WTC11 (cell line): ENCODE data around the gene RAB40B. TPM values are rescaled to one million over a fixed set of nuclear protein-coding genes. Genes with fewer than 3 reads are reported as not detected.

ENCODE experiments used
- ATAC-seq: fragments of 200-7000 bp; cut with Tn5 transposase; 2 replicates; pipeline ENCODE4 v1.10.0; 2021; ENCODE audit warnings: mild to moderate bottlenecking, moderate library complexity
- CTCF ChIA-PET: fragments of 300-600 bp; sonication (Branson Sonifier 250); formaldehyde crosslinking; loops from one replicate; lab custom pipeline; 2021; ENCODE audit warnings: antibody characterized with exemption; lab: Charles Lee
- POLR2A ChIA-PET: fragments of 350-600 bp; sonication (Branson Sonifier 250); formaldehyde crosslinking; loops from one replicate; lab custom pipeline; 2021; ENCODE audit warnings: antibody characterized with exemption; lab: Charles Lee
- DNase-seq: peaks from one replicate; pipeline ENCODE4 v3.0.0; 2021; ENCODE audit warnings: low spot score
- H3K27ac Mint-ChIP-seq: 2 replicates; pipeline ENCODE4 v1.8.0; 2021; ENCODE audit warnings: mixed read lengths
- H3K27me3 Mint-ChIP-seq: 2 replicates; pipeline ENCODE4 v1.8.0; 2021; ENCODE audit warnings: low read depth, mild to moderate bottlenecking, moderate library complexity, mixed read lengths
- H3K36me3 Mint-ChIP-seq: 2 replicates; pipeline ENCODE4 v1.8.0; 2021; ENCODE audit warnings: mixed read lengths
- H3K4me1 Mint-ChIP-seq: 2 replicates; pipeline ENCODE4 v1.8.0; 2022; ENCODE audit warnings: mixed read lengths
- H3K4me3 Mint-ChIP-seq: 2 replicates; pipeline ENCODE4 v1.8.0; 2021; ENCODE audit warnings: mild to moderate bottlenecking, moderate library complexity, mixed read lengths
- H3K9me3 Mint-ChIP-seq: 2 replicates; pipeline ENCODE4 v1.8.0; 2021; ENCODE audit warnings: mixed read lengths
- AFF4 ChIP-seq: sonication (generic); formaldehyde crosslinking; IDR thresholded peaks from 2 replicates; pipeline ENCODE4 v1.8.1; 2023; ENCODE audit warnings: mild to moderate bottlenecking, missing genetic modification reagents, borderline replicate concordance
- AR ChIP-seq: fragments of 250-450 bp; sonication (Bioruptor Pico); IDR thresholded peaks from 2 replicates; pipeline ENCODE4 v1.9.0; 2021; ENCODE audit warnings: mild to moderate bottlenecking
- ATF6 ChIP-seq: sonication (generic); formaldehyde crosslinking; IDR thresholded peaks from 2 replicates; pipeline ENCODE4 v1.8.1; 2023; ENCODE audit warnings: mild to moderate bottlenecking, missing genetic modification reagents
- CREM ChIP-seq: sonication (generic); formaldehyde crosslinking; IDR thresholded peaks from 2 replicates; pipeline ENCODE4 v1.8.1; 2022; ENCODE audit warnings: mild to moderate bottlenecking, missing genetic modification reagents, moderate library complexity
- CTCF ChIP-seq: fragments of 200-600 bp; IDR thresholded peaks from 2 replicates; pipeline ENCODE4 v1.8.0; 2022; ENCODE audit warnings: antibody characterized with exemption
- ESRRA ChIP-seq: sonication (generic); formaldehyde crosslinking; IDR thresholded peaks from 2 replicates; pipeline ENCODE4 v1.8.1; 2022; ENCODE audit warnings: mild to moderate bottlenecking, missing genetic modification reagents, borderline replicate concordance
- ETV6 ChIP-seq: sonication (generic); formaldehyde crosslinking; IDR thresholded peaks from 2 replicates; pipeline ENCODE4 v1.8.1; 2022; ENCODE audit warnings: mild to moderate bottlenecking, missing genetic modification reagents
- FOXK1 ChIP-seq: sonication (generic); formaldehyde crosslinking; IDR thresholded peaks from 2 replicates; pipeline ENCODE4 v1.8.0; 2022; ENCODE audit warnings: mild to moderate bottlenecking, moderate library complexity, missing genetic modification reagents
- GABPB1 ChIP-seq: sonication (generic); formaldehyde crosslinking; IDR thresholded peaks from 2 replicates; pipeline ENCODE4 v1.8.1; 2023; ENCODE audit warnings: mild to moderate bottlenecking, missing genetic modification reagents
- GRHL2 ChIP-seq: fragments of 250-450 bp; sonication (Bioruptor Pico); IDR thresholded peaks from 2 replicates; pipeline ENCODE4 v1.8.0; 2022; ENCODE audit warnings: mild to moderate bottlenecking, moderate library complexity; ENCODE audit not compliant: insufficient replicate concordance, severe bottlenecking
- IRF2 ChIP-seq: sonication (generic); formaldehyde crosslinking; IDR thresholded peaks from 2 replicates; pipeline ENCODE4 v1.8.0; 2022; ENCODE audit warnings: low read depth, missing genetic modification reagents, borderline replicate concordance
- JAZF1 ChIP-seq: fragments of 250-450 bp; sonication (Bioruptor Pico); IDR thresholded peaks from 2 replicates; pipeline ENCODE4 v1.9.0; 2021; ENCODE audit warnings: moderate library complexity, mild to moderate bottlenecking, inconsistent platforms
- JUN ChIP-seq: sonication (generic); formaldehyde crosslinking; IDR thresholded peaks from 2 replicates; pipeline ENCODE4 v1.8.0; 2023; ENCODE audit warnings: mild to moderate bottlenecking, missing genetic modification reagents
- MXD4 ChIP-seq: fragments of 250-450 bp; sonication (Bioruptor Pico); IDR thresholded peaks from 2 replicates; pipeline ENCODE4 v1.8.0; 2021; ENCODE audit warnings: mild to moderate bottlenecking, moderate library complexity, borderline replicate concordance
- NFATC4 ChIP-seq: fragments of 250-450 bp; sonication (Bioruptor Pico); IDR thresholded peaks from 2 replicates; pipeline ENCODE4 v1.9.0; 2021; ENCODE audit warnings: mild to moderate bottlenecking
- NR1H2 ChIP-seq: sonication (generic); formaldehyde crosslinking; IDR thresholded peaks from 2 replicates; pipeline ENCODE4 v1.9.0; 2021; ENCODE audit warnings: mild to moderate bottlenecking, moderate library complexity, missing genetic modification reagents
- SP1 ChIP-seq: sonication (generic); formaldehyde crosslinking; conservative IDR thresholded peaks from 2 replicates; pipeline ENCODE4 v1.8.1; 2022; ENCODE audit warnings: missing genetic modification reagents
- ZMAT4 ChIP-seq: fragments of 250-450 bp; sonication (Bioruptor Pico); IDR thresholded peaks from 2 replicates; pipeline ENCODE4 v1.9.0; 2021; ENCODE audit warnings: mild to moderate bottlenecking
- ZNF121 ChIP-seq: sonication (generic); formaldehyde crosslinking; IDR thresholded peaks from 2 replicates; pipeline ENCODE4 v1.8.0; 2023; ENCODE audit warnings: missing genetic modification reagents
- ZNF232 ChIP-seq: sonication (generic); formaldehyde crosslinking; IDR thresholded peaks from 2 replicates; pipeline ENCODE4 v1.8.0; 2022; ENCODE audit warnings: mild to moderate bottlenecking, missing genetic modification reagents
- ZNF263 ChIP-seq: sonication (generic); formaldehyde crosslinking; IDR thresholded peaks from 2 replicates; pipeline ENCODE4 v1.8.1; 2022; ENCODE audit warnings: low read depth, mild to moderate bottlenecking, moderate library complexity, missing genetic modification reagents
- total RNA-seq: library from RNA; stranded (reverse); gene quantifications from 3 replicates; pipeline ENCODE4 v1.2.3, GENCODE V29; 2021

The RAB40B gene
- total RNA-seq, 1 experiment from 2014 or later = 3.1 TPM

GRCh38 chr17:82658796-82659452, 39.6 kb downstream of the RAB40B start:
- Mint-ChIP-seq H3K27ac (no peak overlapping the region), H3K27me3 (no peaks in the 10 kb centered on the region), H3K4me1 (no peaks in the 10 kb centered on the region), H3K4me3 (no peak overlapping the region), H3K36me3 (no peaks in the 10 kb centered on the region; the same call in 1 of the 2 replicates), H3K9me3 (peaks cover 10% of the 10 kb centered on the region)
- no peak for TF ChIP-seq MXD4 (CRISPR knock-in tag)
- no peak for TF ChIP-seq JUN (CRISPR knock-in tag)
- TF ChIP-seq CREM (CRISPR knock-in tag) = no peak
- TF ChIP-seq ETV6 = no peak
- no peak for TF ChIP-seq NFATC4 (CRISPR knock-in tag)
- no peak for TF ChIP-seq ZMAT4
- no peak for TF ChIP-seq ZNF232 (CRISPR knock-in tag)
- no peak for TF ChIP-seq ATF6 (CRISPR knock-in tag)
- TF ChIP-seq GRHL2 (CRISPR knock-in tag) = no peak
- TF ChIP-seq AR (CRISPR knock-in tag) = no peak
- no peak for TF ChIP-seq IRF2 (CRISPR knock-in tag)
- no peak for TF ChIP-seq CTCF
- DNase-seq (no peak), ATAC-seq (no peak)
- ChIA-PET CTCF (interaction anchor here (0.6 to 1.3 kb wide), 2 partner anchors 10 to 53 kb away, joined by 3 to 8 read pairs; no protein-coding TSS in a partner anchor), POLR2A (no interaction called here)

- H3K4me3 Mint-ChIP-seq = no peak overlapping the region
- no peaks in the 10 kb centered on the region; the same call in 1 of the 2 replicates for H3K36me3 Mint-ChIP-seq
- H3K27me3 Mint-ChIP-seq = no peaks in the 10 kb centered on the region
- DNase-seq = no peak
- POLR2A ChIA-PET = interaction anchor here (0.6 kb wide), 1 partner anchor 58 kb away, joined by 4 read pairs; the partner anchor contains the start of gene FN3KRP
- ATAC-seq = no peak
- CTCF ChIA-PET = interaction anchor here (1.3 kb wide), 1 partner anchor 10 kb away, joined by 8 read pairs; no protein-coding TSS in a partner anchor
- peaks cover 10% of the 10 kb centered on the region for H3K9me3 Mint-ChIP-seq
- no peak overlapping the region for H3K27ac Mint-ChIP-seq
- H3K4me1 Mint-ChIP-seq = no peaks in the 10 kb centered on the region
- TF ChIP-seq ESRRA = no peak
- TF ChIP-seq ZNF263 = no peak
- TF ChIP-seq GABPB1 (CRISPR knock-in tag) = no peak
- no peak for TF ChIP-seq JAZF1 (CRISPR knock-in tag)
- TF ChIP-seq SP1 = no peak
- no peak for TF ChIP-seq NR1H2 (CRISPR knock-in tag)
- TF ChIP-seq ZNF121 (CRISPR knock-in tag) = no peak
- no peak for TF ChIP-seq AFF4 (CRISPR knock-in tag)
- TF ChIP-seq FOXK1 (CRISPR knock-in tag) = no peak
These were observed 40.2 kb downstream of the RAB40B start for GRCh38 chr17:82658331-82658730.
